GM21447 (cell line): Measurements from ENCODE around the gene LDLRAD2.
"Not testable (repeated sequence)": the region's sequence is repeated elsewhere in the genome, so short reads cannot be mapped to it uniquely, and the experiment has no call there.

Source experiments
- ATAC-seq: cut with Tn5 transposase; IDR thresholded peaks from one replicate; pipeline ENCODE4 v1.9.1; 2021; ENCODE audit not compliant: unreplicated experiment

LDLRAD2 gene

GRCh38 chr1:21783679-21784603 lies 28.1 kb upstream of the LDLRAD2 start:
- no peak for ATAC-seq

- not testable (repeated sequence) for ATAC-seq
Observed at GRCh38 chr1:21785764-21786163, 26.3 kb upstream of the LDLRAD2 start.

- ATAC-seq = no peak
Observed at GRCh38 chr1:21786640-21787039, 25.4 kb upstream of the LDLRAD2 start.

GRCh38 chr1:21793104-21793503 lies 19.0 kb upstream of the LDLRAD2 start:
- no peak for ATAC-seq

- no peak for ATAC-seq
Observed at GRCh38 chr1:21794656-21795055, 17.4 kb upstream of the LDLRAD2 start.

GRCh38 chr1:21795075-21795474 lies 17.0 kb upstream of the LDLRAD2 start:
- no peak for ATAC-seq

- no peak for ATAC-seq
Observed at GRCh38 chr1:21799730-21800129, 12.3 kb upstream of the LDLRAD2 start.

GRCh38 chr1:21801100-21801499 lies 11.0 kb upstream of the LDLRAD2 start:
- ATAC-seq = no peak

GRCh38 chr1:21804536-21804935 lies 7.5 kb upstream of the LDLRAD2 start:
- ATAC-seq = no peak

GRCh38 chr1:21813542-21813941 lies 1.5 kb downstream of the LDLRAD2 start:
- ATAC-seq = no peak

- ATAC-seq = no peak
Observed at GRCh38 chr1:21814241-21814918, 2.3 kb downstream of the LDLRAD2 start.

GRCh38 chr1:21814981-21815582 lies 3.0 kb downstream of the LDLRAD2 start:
- ATAC-seq = no peak

GRCh38 chr1:21815724-21816321 lies 3.8 kb downstream of the LDLRAD2 start:
- no peak for ATAC-seq

GRCh38 chr1:21816602-21817302 lies 4.7 kb downstream of the LDLRAD2 start:
- ATAC-seq = no peak

- ATAC-seq = no peak
Observed at GRCh38 chr1:21818656-21819055, 6.6 kb downstream of the LDLRAD2 start.

GRCh38 chr1:21820597-21821232 lies 8.7 kb downstream of the LDLRAD2 start:
- no peak for ATAC-seq

- no peak for ATAC-seq
Observed at GRCh38 chr1:21821385-21822019, 9.4 kb downstream of the LDLRAD2 start.

- ATAC-seq = no peak
Observed at GRCh38 chr1:21822349-21822748, 10.3 kb downstream of the LDLRAD2 start.

- no peak for ATAC-seq
Observed at GRCh38 chr1:21823206-21823979, 11.3 kb downstream of the LDLRAD2 start.
